ENCODE results near the gene CTNNAL1. TPM values are rescaled to one million over a fixed set of nuclear protein-coding genes. Genes with fewer than 3 reads are reported as not detected.

Gene CTNNAL1
- total RNA-seq, 4 donors from 2014 or later: 17.8 to 75.4 (median 44.8) TPM

- H3K27ac ChIP-seq: no peak overlapping the region
- H3K4me1 ChIP-seq: no peaks in the 10 kb centered on the region
- peaks cover 0 to 67% of the 10 kb centered on the region in 2 donors for H3K36me3 ChIP-seq
- TF ChIP-seq POLR2A (IDR thresholded peaks at IDR 0.05) (no peak), CTCF (IDR thresholded peaks at IDR 0.05 in 4 of 5, conservative IDR thresholded peaks at IDR 0.05 in 1 of 5) (no peak)
- H3K4me3 ChIP-seq: no peak overlapping the region
- ATAC-seq (no peak), DNase-seq (no peak)
- intact Hi-C loops (cut with DNase I; ENCODE audit: low total_unique reads) (no loop called here), in situ Hi-C loops (cut with MboI; ENCODE audit: low sequenced_read_pairs in 4 of 4) (no loop called here)
- H3K27me3 ChIP-seq: no peaks in the 10 kb centered on the region
- no peaks in the 10 kb centered on the region for H3K9me3 ChIP-seq
Measured at GRCh38 chr9:109051733-109052132, 38.4 kb upstream of the CTNNAL1 start.

- Histone ChIP-seq H3K27me3 (no peaks in the 10 kb centered on the region), H3K36me3 (peaks cover 0 to 73% of the 10 kb centered on the region in 2 donors), H3K27ac (no peak overlapping the region), H3K4me1 (no peaks in the 10 kb centered on the region), H3K4me3 (no peak overlapping the region), H3K9me3 (no peaks in the 10 kb centered on the region)
- DNase-seq (no peak), ATAC-seq (no peak)
- intact Hi-C loops (cut with DNase I; ENCODE audit: low total_unique reads) (no loop called here), in situ Hi-C loops (cut with MboI; ENCODE audit: low sequenced_read_pairs in 4 of 4) (no loop called here)
- TF ChIP-seq POLR2A (IDR thresholded peaks at IDR 0.05) (no peak), CTCF (IDR thresholded peaks at IDR 0.05 in 4 of 5, conservative IDR thresholded peaks at IDR 0.05 in 1 of 5) (no peak)
Measured at GRCh38 chr9:109050444-109050843, 37.1 kb upstream of the CTNNAL1 start.

- no peaks in the 10 kb centered on the region for H3K27me3 ChIP-seq
- no peak for ATAC-seq
Measured at GRCh38 chr9:109048822-109049221, 35.5 kb upstream of the CTNNAL1 start.

GRCh38 chr9:109047259-109047658 lies 34.0 kb upstream of the CTNNAL1 start:
- peaks cover 0 to 66% of the 10 kb centered on the region in 2 donors for H3K36me3 ChIP-seq
- ATAC-seq: no peak
- no peaks in the 10 kb centered on the region for H3K9me3 ChIP-seq
- DNase-seq: no peak
- intact Hi-C loops (cut with DNase I; ENCODE audit: low total_unique reads): no loop called here
- H3K27ac ChIP-seq: no peak overlapping the region
- no peaks in the 10 kb centered on the region for H3K4me1 ChIP-seq
- no peaks in the 10 kb centered on the region for H3K27me3 ChIP-seq
- no peak for TF ChIP-seq POLR2A (IDR thresholded peaks at IDR 0.05)
- no peak for TF ChIP-seq CTCF (IDR thresholded peaks at IDR 0.05 in 4 of 5, conservative IDR thresholded peaks at IDR 0.05 in 1 of 5)
- in situ Hi-C loops (cut with MboI; ENCODE audit: low sequenced_read_pairs in 4 of 4): no loop called here
- H3K4me3 ChIP-seq: no peak overlapping the region

More at GRCh38 chr9:109048822-109049221, 35.5 kb upstream of the CTNNAL1 start:
- no peak for DNase-seq
- no peak overlapping the region for H3K27ac ChIP-seq
- no peaks in the 10 kb centered on the region for H3K9me3 ChIP-seq
- TF ChIP-seq POLR2A (IDR thresholded peaks at IDR 0.05) (no peak), CTCF (IDR thresholded peaks at IDR 0.05 in 4 of 5, conservative IDR thresholded peaks at IDR 0.05 in 1 of 5) (no peak)
- H3K36me3 ChIP-seq: peaks cover 0 to 78% of the 10 kb centered on the region in 2 donors
- intact Hi-C loops (cut with DNase I; ENCODE audit: low total_unique reads) (no loop called here), in situ Hi-C loops (cut with MboI; ENCODE audit: low sequenced_read_pairs in 4 of 4) (no loop called here)
- no peaks in the 10 kb centered on the region for H3K4me1 ChIP-seq
- H3K4me3 ChIP-seq: no peak overlapping the region

DNA sequence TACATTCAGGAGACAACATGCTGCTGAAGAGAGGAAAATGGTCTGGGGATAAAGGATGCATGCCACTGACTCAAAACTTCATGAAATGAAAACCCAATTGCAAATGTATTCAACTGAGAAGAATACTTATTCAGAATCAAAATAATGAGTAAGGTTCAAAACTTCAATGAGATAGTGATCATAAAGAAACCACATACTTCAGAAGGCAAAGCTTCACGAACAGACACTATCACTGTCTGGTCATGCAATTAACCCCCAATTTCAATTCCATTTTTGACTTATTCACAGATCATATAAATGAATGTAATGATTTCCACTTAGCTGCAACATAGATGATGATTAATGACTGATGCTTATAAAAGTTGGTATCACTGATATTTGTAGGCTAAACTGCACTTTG lies 33.0 kb upstream of the CTNNAL1 start:
- Histone ChIP-seq H3K27ac (no peak overlapping the region), H3K36me3 (peaks cover 0 to 57% of the 10 kb centered on the region in 2 donors), H3K4me3 (no peak overlapping the region), H3K9me3 (no peaks in the 10 kb centered on the region), H3K27me3 (no peaks in the 10 kb centered on the region), H3K4me1 (no peaks in the 10 kb centered on the region)
- in situ Hi-C loops (cut with MboI; ENCODE audit: low sequenced_read_pairs in 4 of 4) (no loop called here), intact Hi-C loops (cut with DNase I; ENCODE audit: low total_unique reads) (no loop called here)
- no peak for DNase-seq
- no peak for ATAC-seq
- TF ChIP-seq CTCF (IDR thresholded peaks at IDR 0.05 in 4 of 5, conservative IDR thresholded peaks at IDR 0.05 in 1 of 5) (no peak), POLR2A (IDR thresholded peaks at IDR 0.05) (no peak)

Measured in gastrocnemius medialis (tissue), 4 donors.